ENCODE results near the gene DEGS2. TPM values are rescaled to one million over a fixed set of nuclear protein-coding genes. Genes with fewer than 3 reads are reported as not detected.

DEGS2 gene
- total and polyA plus RNA-seq, 2 donors (not counting 1 experiment from before 2014, with no cell fraction given) = 0.82 to 6.4 TPM

- Histone ChIP-seq H4K20me1 (ENCODE audit: control insufficient read depth, insufficient read depth, low read length, poor library complexity, severe bottlenecking) (peaks cover 97% of the 10 kb centered on the region), H3K4me1 (ENCODE audit: control insufficient read depth in 2 of 2, insufficient read depth in 2 of 2, low read length in 2 of 2) (peaks cover 24 to 42% of the 10 kb centered on the region in 2 donors)
- intact Hi-C loops (cut with micrococcal nuclease) = loop anchor here (2.0 to 5.0 kb wide), 3 partner anchors 33 to 108 kb away; partner anchors contain the start of gene DEGS2
Measured at GRCh38 chr14:100105357-100106169, 53.9 kb downstream of the DEGS2 start.

More at GRCh38 chr14:100105357-100106169, 53.9 kb downstream of the DEGS2 start:
- Histone ChIP-seq H3K9me3 (ENCODE audit: control extremely low read depth in 1 of 3, control insufficient read depth in 2 of 3, insufficient read depth in 1 of 3, low read length in 2 of 3) (no peaks in the 10 kb centered on the region), H3K36me3 (replicated peaks in 1 of 2; ENCODE audit: control extremely low read depth in 1 of 2, control insufficient read depth in 1 of 2, extremely low read depth in 1 of 2, insufficient read depth in 2 of 2, low read length in 1 of 2) (peaks cover 0 to 95% of the 10 kb centered on the region in 2 experiments), H2AFZ (ENCODE audit: insufficient read depth, low read depth, low read length, poor library complexity, severe bottlenecking) (no peak overlapping the region), H3K9ac (ENCODE audit: low read length) (no peak overlapping the region), H3K4me3 (ENCODE audit: control extremely low read depth in 1 of 5, extremely low read depth in 1 of 5, insufficient read depth in 1 of 5, low read depth in 2 of 5, low read length in 4 of 5) (no peak overlapping the region), H3K27me3 (replicated peaks in 1 of 4; ENCODE audit: control extremely low read depth in 1 of 4, control insufficient read depth in 3 of 4, insufficient read depth in 4 of 4, low read length in 3 of 4) (no peaks in the 10 kb centered on the region), H3K4me2 (replicated peaks; ENCODE audit: low read depth, low read length, poor library complexity, severe bottlenecking) (no peak overlapping the region), H3K79me2 (ENCODE audit: control insufficient read depth, insufficient read depth, low read length) (peaks cover 98% of the 10 kb centered on the region), H3K27ac (ENCODE audit: low read length in 2 of 2) (peak overlapping the region in 1 of 2 donors; percentile 66)
- Mint-ChIP-seq H3K4me3 (no peak overlapping the region), H3K9me3 (ENCODE audit: insufficient read depth) (no peaks in the 10 kb centered on the region), H3K27me3 (no peaks in the 10 kb centered on the region), H3K27ac (peak overlapping the region; percentile 65), H3K4me1 (peaks cover 65% of the 10 kb centered on the region)
- ChIA-PET CTCF (interaction anchor here (0.7 to 24.4 kb wide), 8 partner anchors 9 to 88 kb away, joined by 3 to 495 read pairs (median 5); partner anchors contain the start of gene EVL), POLR2A (interaction anchor here (0.6 kb wide), 1 partner anchor 26 kb away, joined by 3 read pairs; no protein-coding TSS in a partner anchor)
- TF ChIP-seq CTCF (IDR thresholded peaks at IDR 0.05) (no peak), EZH2 (IDR thresholded peaks at IDR 0.05; ENCODE audit: borderline replicate concordance, insufficient read depth, low read depth, low read length, poor library complexity, severe bottlenecking) (no peak)
- WGBS (ENCODE audit: insufficient coverage) = 82% methylated on average over 16 of the region's 16 CpGs
- DNase-seq = no peak
- no peak for ATAC-seq (ENCODE audit: low read depth)

All from B cell (primary cell).